ENCODE data around the gene TMEM270. TPM values are rescaled to one million over a fixed set of nuclear protein-coding genes. Genes with fewer than 3 reads are reported as not detected.
A peak's percentile ranks its signal among the peaks of the same experiment; 100 is the strongest.

Gene TMEM270, protein sequence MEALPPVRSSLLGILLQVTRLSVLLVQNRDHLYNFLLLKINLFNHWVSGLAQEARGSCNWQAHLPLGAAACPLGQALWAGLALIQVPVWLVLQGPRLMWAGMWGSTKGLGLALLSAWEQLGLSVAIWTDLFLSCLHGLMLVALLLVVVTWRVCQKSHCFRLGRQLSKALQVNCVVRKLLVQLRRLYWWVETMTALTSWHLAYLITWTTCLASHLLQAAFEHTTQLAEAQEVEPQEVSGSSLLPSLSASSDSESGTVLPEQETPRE
- not detected for total RNA-seq

DNA sequence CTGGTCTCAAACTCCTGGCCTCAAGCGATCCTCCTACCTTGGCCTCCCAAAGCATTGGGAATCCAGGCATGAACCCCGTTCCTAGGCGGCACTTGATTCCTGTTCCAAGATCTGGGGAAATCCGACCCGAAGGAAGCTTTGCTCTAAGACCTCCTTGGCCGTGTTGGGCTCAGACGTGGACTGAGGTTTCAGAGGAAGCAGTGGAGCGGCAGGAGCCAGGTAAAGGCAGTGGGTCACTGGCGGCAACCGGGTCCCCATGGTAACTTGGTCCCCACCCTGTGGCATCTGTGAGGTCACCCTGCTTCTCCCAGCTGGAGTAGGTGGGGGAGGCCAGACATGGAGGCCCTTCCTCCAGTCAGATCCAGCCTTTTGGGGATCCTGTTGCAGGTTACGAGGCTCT is at the start of gene TMEM270:
Gene TMEM270 (plus strand): TSS at position 301 of the 400 bp plus-strand sequence. CDS start 36 bp downstream, at position 337.
- 82 to 84% methylated on average over 11 of the region's 11 CpGs for WGBS, 2 donors
- TF ChIP-seq EP300 (IDR thresholded peaks at IDR 0.05) (no peak), POLR2A (IDR thresholded peaks at IDR 0.05) (no peak)
- TF ChIP-seq, protein P1, sequence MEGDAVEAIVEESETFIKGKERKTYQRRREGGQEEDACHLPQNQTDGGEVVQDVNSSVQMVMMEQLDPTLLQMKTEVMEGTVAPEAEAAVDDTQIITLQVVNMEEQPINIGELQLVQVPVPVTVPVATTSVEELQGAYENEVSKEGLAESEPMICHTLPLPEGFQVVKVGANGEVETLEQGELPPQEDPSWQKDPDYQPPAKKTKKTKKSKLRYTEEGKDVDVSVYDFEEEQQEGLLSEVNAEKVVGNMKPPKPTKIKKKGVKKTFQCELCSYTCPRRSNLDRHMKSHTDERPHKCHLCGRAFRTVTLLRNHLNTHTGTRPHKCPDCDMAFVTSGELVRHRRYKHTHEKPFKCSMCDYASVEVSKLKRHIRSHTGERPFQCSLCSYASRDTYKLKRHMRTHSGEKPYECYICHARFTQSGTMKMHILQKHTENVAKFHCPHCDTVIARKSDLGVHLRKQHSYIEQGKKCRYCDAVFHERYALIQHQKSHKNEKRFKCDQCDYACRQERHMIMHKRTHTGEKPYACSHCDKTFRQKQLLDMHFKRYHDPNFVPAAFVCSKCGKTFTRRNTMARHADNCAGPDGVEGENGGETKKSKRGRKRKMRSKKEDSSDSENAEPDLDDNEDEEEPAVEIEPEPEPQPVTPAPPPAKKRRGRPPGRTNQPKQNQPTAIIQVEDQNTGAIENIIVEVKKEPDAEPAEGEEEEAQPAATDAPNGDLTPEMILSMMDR (IDR thresholded peaks at IDR 0.05) = no peak
- peaks cover 0 to under 1% (median 0%) of the 10 kb centered on the region in 4 donors for H3K4me1 ChIP-seq
- H3K9me3 ChIP-seq = no peaks in the 10 kb centered on the region
- H3K36me3 ChIP-seq = no peaks in the 10 kb centered on the region
- no peak within 1 kb of the TSS for H3K27ac ChIP-seq
- H3K4me3 ChIP-seq = no peak within 1 kb of the TSS
- no peaks in the 10 kb centered on the region for H3K27me3 ChIP-seq
- no peak for DNase-seq (ENCODE audit: low spot score in 2 of 2)

DNA sequence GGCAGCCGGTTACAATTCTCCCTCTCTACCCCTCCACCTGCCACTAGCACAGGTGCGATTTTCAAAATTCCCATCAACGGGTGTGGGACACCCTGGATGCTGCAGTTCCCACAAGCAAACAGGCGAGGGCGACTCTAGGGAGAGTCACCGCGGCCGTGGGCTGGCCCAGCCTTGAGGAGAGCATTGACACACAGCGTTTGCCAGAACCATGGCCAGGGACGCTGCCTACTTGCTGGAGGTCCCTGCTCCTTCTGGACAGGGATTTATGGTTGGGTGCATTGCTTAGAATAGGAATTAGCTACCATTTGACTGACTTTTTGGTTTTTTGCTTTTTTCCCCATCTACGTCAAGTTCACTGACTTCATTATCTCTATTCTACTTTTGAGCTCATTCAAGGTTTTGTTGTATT is 49.2 kb upstream of the TMEM270 start:
- peaks cover 0 to 13% of the 10 kb centered on the region in 2 donors for H3K27me3 ChIP-seq
- WGBS, 2 donors = 9 to 11% methylated on average over 11 of the region's 11 CpGs
- no peak overlapping the region for H3K27ac ChIP-seq
- TF ChIP-seq POLR2A (IDR thresholded peaks at IDR 0.05) (no peak), EP300 (IDR thresholded peaks at IDR 0.05) (no peak)
- TF ChIP-seq, protein P1 (IDR thresholded peaks at IDR 0.05) = peak; percentile 54 to 67 (median 61)
- no peaks in the 10 kb centered on the region for H3K36me3 ChIP-seq
- no peak overlapping the region for H3K4me3 ChIP-seq
- H3K9me3 ChIP-seq = peaks cover 0 to 13% (median 0%) of the 10 kb centered on the region in 4 donors
- H3K4me1 ChIP-seq = no peaks in the 10 kb centered on the region
- DNase-seq (ENCODE audit: low spot score in 2 of 2) = peak in 1 of 2 donors; percentile 47

DNA sequence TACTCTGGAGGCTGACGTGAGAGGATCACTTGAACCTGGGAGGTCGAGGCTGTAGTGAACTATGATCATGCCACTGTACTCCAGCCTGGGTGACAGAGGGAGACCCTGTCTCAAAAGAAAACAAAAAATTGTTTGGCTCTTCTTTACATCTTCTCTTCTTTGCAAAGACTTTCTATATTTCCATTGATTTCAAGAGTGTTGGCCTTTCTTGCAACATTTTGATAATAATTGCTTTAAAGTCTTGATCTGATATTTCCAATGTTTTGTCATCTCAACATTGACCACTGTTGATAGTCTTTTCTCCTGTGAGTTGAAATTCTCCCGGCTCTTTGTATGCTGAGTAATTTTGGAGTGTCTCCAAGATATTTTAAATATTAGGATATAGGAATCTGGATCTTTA is 48.0 kb upstream of the TMEM270 start:
- no peaks in the 10 kb centered on the region for H3K4me1 ChIP-seq
- WGBS, 2 donors = 76% methylated on average over 3 of the region's 3 CpGs
- H3K4me3 ChIP-seq = no peak overlapping the region
- no peak for DNase-seq (ENCODE audit: low spot score in 2 of 2)
- H3K27me3 ChIP-seq = peaks cover 0 to 13% of the 10 kb centered on the region in 2 donors
- no peaks in the 10 kb centered on the region for H3K36me3 ChIP-seq
- H3K9me3 ChIP-seq = peaks cover 0 to 13% (median 0%) of the 10 kb centered on the region in 4 donors
- no peak overlapping the region for H3K27ac ChIP-seq
- TF ChIP-seq EP300 (IDR thresholded peaks at IDR 0.05) = no peak

DNA sequence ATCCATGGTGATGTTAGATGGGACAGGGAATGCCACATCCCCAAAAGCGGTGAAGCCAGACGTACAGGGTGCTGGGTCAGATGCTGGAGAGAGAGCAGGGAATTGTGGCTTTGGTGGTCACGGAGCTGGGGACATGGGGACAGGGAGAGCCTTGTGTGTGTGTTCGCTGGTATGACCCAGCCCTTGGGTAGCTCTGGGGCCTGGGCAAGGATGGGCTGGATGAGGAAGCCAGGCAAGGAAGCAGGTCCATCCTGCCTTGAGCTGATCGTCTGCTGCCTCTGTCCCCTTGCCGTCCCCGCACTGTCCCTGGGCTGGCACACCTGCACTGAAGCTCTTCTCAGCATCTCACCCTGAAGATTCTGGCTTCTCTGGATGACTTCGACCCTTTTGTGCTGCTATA is 45.5 kb upstream of the TMEM270 start:
- TF ChIP-seq, protein P1 (IDR thresholded peaks at IDR 0.05) = no peak
- TF ChIP-seq EP300 (IDR thresholded peaks at IDR 0.05) (no peak), POLR2A (IDR thresholded peaks at IDR 0.05) (no peak)
- H3K4me1 ChIP-seq = no peaks in the 10 kb centered on the region
- WGBS, 2 donors = 75 to 82% methylated on average over 8 of the region's 8 CpGs
- no peak overlapping the region for H3K27ac ChIP-seq
- DNase-seq (ENCODE audit: low spot score in 2 of 2) = no peak
- H3K27me3 ChIP-seq = peaks cover 0 to 13% of the 10 kb centered on the region in 2 donors
- H3K4me3 ChIP-seq = no peak overlapping the region
- H3K36me3 ChIP-seq = no peaks in the 10 kb centered on the region
- peaks cover 0 to 13% (median 0%) of the 10 kb centered on the region in 4 donors for H3K9me3 ChIP-seq

DNA sequence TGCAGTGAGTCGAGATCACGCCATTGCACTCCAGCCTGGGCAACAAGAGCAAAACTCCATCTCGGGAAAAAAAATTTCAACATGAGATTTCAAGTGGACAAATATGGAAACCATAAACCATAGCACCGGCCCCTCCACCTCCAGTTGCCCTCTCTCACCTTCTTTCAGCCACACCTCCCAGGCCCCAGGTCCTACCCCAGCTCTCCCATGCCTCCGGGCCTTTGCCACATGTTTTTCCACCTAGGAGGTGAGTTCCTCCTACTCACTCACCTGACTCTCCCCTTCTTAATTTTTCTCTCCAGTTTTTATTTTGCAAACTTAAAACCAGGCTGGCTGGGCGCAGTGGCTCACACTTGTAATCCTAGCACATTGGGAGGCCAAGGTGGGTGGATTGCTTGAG is 43.8 kb upstream of the TMEM270 start:
- DNase-seq (ENCODE audit: low spot score in 2 of 2) = no peak
- no peaks in the 10 kb centered on the region for H3K4me1 ChIP-seq
- no peaks in the 10 kb centered on the region for H3K27me3 ChIP-seq
- TF ChIP-seq POLR2A (IDR thresholded peaks at IDR 0.05) = no peak
- TF ChIP-seq, protein P1 (IDR thresholded peaks at IDR 0.05) = no peak
- no peak for TF ChIP-seq EP300 (IDR thresholded peaks at IDR 0.05)
- H3K36me3 ChIP-seq = no peaks in the 10 kb centered on the region
- WGBS, 2 donors = 87 to 88% methylated on average over 6 of the region's 6 CpGs
- peaks cover 0 to 12% (median 0%) of the 10 kb centered on the region in 4 donors for H3K9me3 ChIP-seq
- no peak overlapping the region for H3K4me3 ChIP-seq
- H3K27ac ChIP-seq = no peak overlapping the region
